K562 (cell line): ENCODE data around the gene TTC16. TPM values are rescaled to one million over a fixed set of nuclear protein-coding genes. Genes with fewer than 3 reads are reported as not detected.
A peak's percentile ranks its signal among the peaks of the same experiment; 100 is the strongest.

ENCODE experiments used
- ADNP ChIP-seq: fragments of 200-800 bp; sonication (Bioruptor generic); IDR thresholded peaks from 2 replicates; pipeline ENCODE4 v1.6.1; 2016; ENCODE audit warnings: missing genetic modification characterization, missing compliant biosample characterization
- CBX8 ChIP-seq: fragments of 200-600 bp; sonication (generic); IDR thresholded peaks from 2 replicates; pipeline ENCODE4 v1.6.1; 2012; ENCODE audit warnings: borderline replicate concordance, mixed run types, low read depth, mild to moderate bottlenecking, moderate library complexity, mixed read lengths, low read length, control low read depth, inconsistent platforms; ENCODE audit not compliant: poor library complexity, severe bottlenecking; ENCODE audit errors: extremely low read depth
- CEBPG ChIP-seq, 3 experiments: fragments of 200-800 bp in 1 of 3; sonication (Bioruptor generic) in 1 of 3; sonication (generic) in 1 of 3; formaldehyde crosslinking in 1 of 3; IDR thresholded peaks in 2 of 3; conservative IDR thresholded peaks in 1 of 3; 2 replicates each; pipeline versions ENCODE4 v1.6.1 to v1.8.0; 2016 to 2022; ENCODE audit warnings: missing compliant biosample characterization in 2 of 3, missing genetic modification characterization in 2 of 3, mild to moderate bottlenecking in 1 of 3, missing genetic modification reagents in 1 of 3
- CHCHD3 ChIP-seq: fragments of 250-450 bp; sonication (Bioruptor Pico); IDR thresholded peaks from 2 replicates; pipeline ENCODE4 v2.1.2; 2022; ENCODE audit warnings: mild to moderate bottlenecking
- CHD2 ChIP-seq: IDR thresholded peaks from 2 replicates; pipeline ENCODE4 v1.6.1; 2011; ENCODE audit warnings: low read depth, low read length
- E2F3 ChIP-seq: fragments of 250-450 bp; sonication (Bioruptor Pico); IDR thresholded peaks from 2 replicates; pipeline ENCODE4 v1.4.0; 2020; ENCODE audit warnings: mild to moderate bottlenecking
- EP300 ChIP-seq: IDR thresholded peaks from 2 replicates; pipeline ENCODE4 v1.6.1; 2012; ENCODE audit warnings: low read length, improper control_type of control experiment
- HEY1 ChIP-seq: fragments of 250-450 bp; sonication (Bioruptor Pico); IDR thresholded peaks from 2 replicates; pipeline ENCODE4 v1.5.0; 2020; ENCODE audit warnings: mild to moderate bottlenecking, moderate library complexity, borderline replicate concordance
- HNRNPK ChIP-seq: fragments of 200-400 bp; formaldehyde crosslinking; IDR thresholded peaks from one replicate; pipeline ENCODE4 v1.6.1; 2018; ENCODE audit warnings: mild to moderate bottlenecking, low read depth, low read length; ENCODE audit not compliant: poor library complexity, severe bottlenecking
- KDM1A ChIP-seq, 2 experiments: fragments of 450-650 bp; IDR thresholded peaks; 2 replicates each; pipeline ENCODE4 v1.6.1; 2016; ENCODE audit warnings: mild to moderate bottlenecking in 2 of 2
- MAFF ChIP-seq: IDR thresholded peaks from 2 replicates; pipeline ENCODE4 v1.6.1; 2012; ENCODE audit warnings: low read length, improper control_type of control experiment
- MYC ChIP-seq, 2 experiments: fragments of 250-450 bp in 1 of 2; sonication (Bioruptor Pico) in 1 of 2; IDR thresholded peaks; 2 replicates each; pipeline versions ENCODE4 v1.5.1 to v1.6.1; 2012 to 2021; ENCODE audit warnings: low read depth in 2 of 2, borderline replicate concordance in 1 of 2, improper control_type of control experiment in 1 of 2, low read length in 1 of 2, mild to moderate bottlenecking in 1 of 2, moderate library complexity in 1 of 2
- NBN ChIP-seq: fragments of 450-650 bp; IDR thresholded peaks from 2 replicates; pipeline ENCODE4 v1.6.1; 2016; ENCODE audit warnings: low read depth, mild to moderate bottlenecking
- PYGO2 ChIP-seq: fragments of 450-650 bp; IDR thresholded peaks from 2 replicates; pipeline ENCODE4 v1.6.1; 2016; ENCODE audit warnings: mild to moderate bottlenecking, missing genetic modification characterization, moderate library complexity, missing compliant biosample characterization
- SREBF1 ChIP-seq: fragments of 150-350 bp; IDR thresholded peaks from 2 replicates; pipeline ENCODE4 v1.6.1; 2014; ENCODE audit warnings: antibody characterized with exemption, low read depth, low read length, borderline replicate concordance
- TBP ChIP-seq: optimal IDR thresholded peaks from 2 replicates; pipeline ENCODE3; 2011; ENCODE audit warnings: low read depth, low read length, improper control_type of control experiment
- TEAD1 ChIP-seq, 2 experiments: fragments of 450-650 bp in 1 of 2; sonication (generic) in 1 of 2; formaldehyde crosslinking; IDR thresholded peaks; 2 replicates each; pipeline versions ENCODE4 v1.4.0 to v1.8.0; 2020 to 2022; ENCODE audit warnings: mild to moderate bottlenecking in 2 of 2, missing genetic modification reagents in 1 of 2
- TSC22D4 ChIP-seq: fragments of 450-650 bp; IDR thresholded peaks from 2 replicates; pipeline ENCODE4 v1.6.1; 2016; ENCODE audit warnings: missing genetic modification characterization, missing biosample characterization, control low read depth
- XRCC5 ChIP-seq: fragments of 200-400 bp; formaldehyde crosslinking; IDR thresholded peaks from 2 replicates; pipeline ENCODE4 v1.6.1; 2017; ENCODE audit warnings: low read depth, mild to moderate bottlenecking, low read length
- ZBTB17 ChIP-seq: fragments of 450-650 bp; formaldehyde crosslinking; IDR thresholded peaks from 2 replicates; pipeline ENCODE4 v1.4.0; 2020; ENCODE audit warnings: mild to moderate bottlenecking
- ZNF507 ChIP-seq: conservative IDR thresholded peaks from 2 replicates; pipeline ENCODE4 v1.6.1; 2017; ENCODE audit warnings: missing genetic modification characterization, missing compliant biosample characterization
- polyA plus RNA-seq, 8 experiments: library from polyadenylated mRNA; depleted of rRNA in 4 of 8; stranded (reverse) in 5 of 8; unstranded in 3 of 8; fragments of >200 nt; fragmentation: Nextera tagmentation in 2 of 8; fragmentation: Illumina TruSeq in 1 of 8; extraction: Ambion mirVana in 2 of 8; extraction: Trizol in 1 of 8; gene quantifications; 2 replicates each; pipeline versions ENCODE4 v1.2.1 to v1.2.3, GENCODE V29; 2011 to 2014; ENCODE audit warnings: inconsistent platforms in 1 of 8, missing spikeins in 1 of 8
- total RNA-seq, 7 experiments: library from RNA; depleted of rRNA in 6 of 7; stranded (reverse); fragments of >200 nt in 6 of 7; fragmentation: Illumina TruSeq in 2 of 7; extraction: Trizol in 2 of 7; gene quantifications; 2 replicates each; pipeline versions ENCODE4 v1.2.1 to v1.2.3, GENCODE V29; 2011 to 2021; ENCODE audit warnings: low replicate concordance in 1 of 7
- TF ChIP-seq, protein P1 (sequence below): sonication (generic); formaldehyde crosslinking; IDR thresholded peaks from 2 replicates; pipeline ENCODE4 v1.8.0; 2022; ENCODE audit warnings: mild to moderate bottlenecking, missing genetic modification reagents
- TF ChIP-seq, protein P2 (sequence below): fragments of 250-450 bp; sonication (Bioruptor Pico); IDR thresholded peaks from 2 replicates; pipeline ENCODE4 v1.8.0; 2021; ENCODE audit warnings: mild to moderate bottlenecking, moderate library complexity

Gene TTC16
- total and polyA plus RNA-seq, 9 of the 15 experiments (the other 6 are each of a cell fraction or from before 2014, with no cell fraction given) = 0.11 TPM; not detected in 8

DNA sequence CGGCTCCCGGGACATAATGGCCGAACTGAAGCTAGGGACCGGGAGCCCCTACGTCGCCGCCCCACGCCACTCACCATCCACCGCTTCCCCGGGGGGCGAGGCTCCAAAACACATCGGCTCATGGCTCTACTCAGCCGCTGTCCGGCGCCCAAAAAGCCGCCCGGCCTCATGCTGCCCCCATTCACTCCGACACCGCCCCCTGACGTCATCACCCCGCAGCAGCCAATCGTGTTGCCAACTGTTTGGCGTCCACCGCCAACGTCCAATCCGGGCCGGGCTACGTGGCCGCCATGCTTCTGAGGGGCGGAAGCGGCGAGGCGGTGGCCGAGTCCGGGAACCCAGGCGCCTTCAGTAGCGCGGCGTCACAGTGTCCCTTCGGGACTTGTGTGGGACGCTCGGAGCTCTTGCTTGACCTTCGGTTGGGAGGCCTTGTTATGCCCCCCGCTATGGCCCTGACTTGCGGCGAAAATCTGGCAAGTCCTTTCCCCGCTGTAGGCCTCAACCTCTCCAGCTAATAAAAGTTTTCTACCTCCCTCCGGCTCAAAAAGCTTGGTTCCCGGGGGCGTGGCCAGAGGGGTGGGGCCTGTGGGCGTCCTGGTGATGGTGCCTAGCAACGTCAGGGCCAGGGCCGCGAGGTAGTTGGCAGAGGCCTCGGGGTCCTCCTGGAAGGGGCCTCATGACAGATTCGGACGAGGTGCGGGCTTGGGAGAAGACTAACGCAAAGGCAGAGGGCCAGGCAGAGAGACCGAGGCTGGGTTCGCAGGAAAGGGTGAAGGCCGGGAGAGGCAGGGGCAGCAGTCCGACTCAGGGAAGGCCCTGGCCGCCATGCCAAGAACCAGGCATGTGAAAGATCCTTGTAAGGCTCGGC lies at the start of gene TTC16, which contains the start of gene PTRH1 (continued):
- TF ChIP-seq HNRNPK = no peak
- no peak for TF ChIP-seq PYGO2 (tag)
- TF ChIP-seq CBX8 = no peak
- TF ChIP-seq, protein P1, sequence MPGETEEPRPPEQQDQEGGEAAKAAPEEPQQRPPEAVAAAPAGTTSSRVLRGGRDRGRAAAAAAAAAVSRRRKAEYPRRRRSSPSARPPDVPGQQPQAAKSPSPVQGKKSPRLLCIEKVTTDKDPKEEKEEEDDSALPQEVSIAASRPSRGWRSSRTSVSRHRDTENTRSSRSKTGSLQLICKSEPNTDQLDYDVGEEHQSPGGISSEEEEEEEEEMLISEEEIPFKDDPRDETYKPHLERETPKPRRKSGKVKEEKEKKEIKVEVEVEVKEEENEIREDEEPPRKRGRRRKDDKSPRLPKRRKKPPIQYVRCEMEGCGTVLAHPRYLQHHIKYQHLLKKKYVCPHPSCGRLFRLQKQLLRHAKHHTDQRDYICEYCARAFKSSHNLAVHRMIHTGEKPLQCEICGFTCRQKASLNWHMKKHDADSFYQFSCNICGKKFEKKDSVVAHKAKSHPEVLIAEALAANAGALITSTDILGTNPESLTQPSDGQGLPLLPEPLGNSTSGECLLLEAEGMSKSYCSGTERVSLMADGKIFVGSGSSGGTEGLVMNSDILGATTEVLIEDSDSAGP (CRISPR knock-in tag) = no peak
- TF ChIP-seq, protein P2, sequence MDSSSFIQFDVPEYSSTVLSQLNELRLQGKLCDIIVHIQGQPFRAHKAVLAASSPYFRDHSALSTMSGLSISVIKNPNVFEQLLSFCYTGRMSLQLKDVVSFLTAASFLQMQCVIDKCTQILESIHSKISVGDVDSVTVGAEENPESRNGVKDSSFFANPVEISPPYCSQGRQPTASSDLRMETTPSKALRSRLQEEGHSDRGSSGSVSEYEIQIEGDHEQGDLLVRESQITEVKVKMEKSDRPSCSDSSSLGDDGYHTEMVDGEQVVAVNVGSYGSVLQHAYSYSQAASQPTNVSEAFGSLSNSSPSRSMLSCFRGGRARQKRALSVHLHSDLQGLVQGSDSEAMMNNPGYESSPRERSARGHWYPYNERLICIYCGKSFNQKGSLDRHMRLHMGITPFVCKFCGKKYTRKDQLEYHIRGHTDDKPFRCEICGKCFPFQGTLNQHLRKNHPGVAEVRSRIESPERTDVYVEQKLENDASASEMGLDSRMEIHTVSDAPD (CRISPR knock-in tag) = no peak
- TF ChIP-seq MYC (IDR thresholded peaks at IDR 0.05; ENCODE audit: low read depth, low read length) = peak; percentile 70
- TF ChIP-seq MYC (CRISPR knock-in tag; IDR thresholded peaks at IDR 0.05; ENCODE audit: borderline replicate concordance, low read depth) = no peak
- TF ChIP-seq MAFF = no peak
- no peak for TF ChIP-seq TBP
- no peak for TF ChIP-seq KDM1A (IDR thresholded peaks at IDR 0.05)
- no peak for TF ChIP-seq E2F3 (CRISPR knock-in tag)
- TF ChIP-seq EP300 = no peak
- TF ChIP-seq HEY1 (CRISPR knock-in tag) = no peak
- no peak for TF ChIP-seq ADNP (tag)
- TF ChIP-seq CHCHD3 (CRISPR knock-in tag) = no peak
- no peak for TF ChIP-seq ZBTB17
- 0 out of 2 replicates have a peak, but pooled peaks have one; percentile 69 for TF ChIP-seq NBN
- TF ChIP-seq ZNF507 (tag) = no peak
- no peak for TF ChIP-seq TSC22D4 (tag)
- no peak for TF ChIP-seq XRCC5
- no peak for TF ChIP-seq TEAD1 (CRISPR knock-in tag; IDR thresholded peaks at IDR 0.05)
- peak; percentile 72 for TF ChIP-seq CHD2
- TF ChIP-seq CEBPG (CRISPR knock-in tag; IDR thresholded peaks at IDR 0.05) = no peak
- no peak for TF ChIP-seq CEBPG (tag; conservative IDR thresholded peaks at IDR 0.05 in 1 of 2, IDR thresholded peaks at IDR 0.05 in 1 of 2)
- no peak for TF ChIP-seq SREBF1
